Measurements from ENCODE around the gene PLEKHH1.
A peak's percentile ranks its signal among the peaks of the same experiment; 100 is the strongest.

- peak; percentile 79 for TF ChIP-seq CTCF (IDR thresholded peaks at IDR 0.05; ENCODE audit: low read depth, low read length, poor library complexity, severe bottlenecking)
- TF ChIP-seq EZH2phosphoT487 (IDR thresholded peaks at IDR 0.05; ENCODE audit: borderline replicate concordance, low read length): no peak
Observed at GRCh38 chr14:67583711-67584644, 50.9 kb downstream of the PLEKHH1 start.

Measured in DOHH2 (cell line).